GM13976 (cell line): Measurements from ENCODE around the gene HOXA10.

Experiments used
- DNase-seq: peaks from one replicate; pipeline ENCODE4 v3.0.0; 2012; ENCODE audit warnings: low spot score
- CTCF ChIP-seq: IDR thresholded peaks from 2 replicates; pipeline ENCODE4 v1.5.1; 2012; ENCODE audit warnings: borderline replicate concordance, mild to moderate bottlenecking; ENCODE audit not compliant: insufficient read depth; ENCODE audit errors: extremely low read depth, missing control alignments, control extremely low read depth
- in situ Hi-C: fragments of 300-500 bp; cut with MboI; formaldehyde crosslinking; loops from one replicate; pipeline ENCODE4 v1.12.0; 2022; ENCODE audit warnings: low sequenced_read_pairs, mixed read lengths, inconsistent platforms; ENCODE audit not compliant: unreplicated experiment

The HOXA10 gene

GRCh38 chr7:27200761-27201579 lies 26.9 kb upstream of the HOXA10 start:
- DNase-seq = no peak
- TF ChIP-seq CTCF = no peak
- in situ Hi-C loops = loop anchor here (10.0 to 25.0 kb wide), 2 partner anchors 384 to 586 kb away; no protein-coding TSS in a partner anchor

DNA sequence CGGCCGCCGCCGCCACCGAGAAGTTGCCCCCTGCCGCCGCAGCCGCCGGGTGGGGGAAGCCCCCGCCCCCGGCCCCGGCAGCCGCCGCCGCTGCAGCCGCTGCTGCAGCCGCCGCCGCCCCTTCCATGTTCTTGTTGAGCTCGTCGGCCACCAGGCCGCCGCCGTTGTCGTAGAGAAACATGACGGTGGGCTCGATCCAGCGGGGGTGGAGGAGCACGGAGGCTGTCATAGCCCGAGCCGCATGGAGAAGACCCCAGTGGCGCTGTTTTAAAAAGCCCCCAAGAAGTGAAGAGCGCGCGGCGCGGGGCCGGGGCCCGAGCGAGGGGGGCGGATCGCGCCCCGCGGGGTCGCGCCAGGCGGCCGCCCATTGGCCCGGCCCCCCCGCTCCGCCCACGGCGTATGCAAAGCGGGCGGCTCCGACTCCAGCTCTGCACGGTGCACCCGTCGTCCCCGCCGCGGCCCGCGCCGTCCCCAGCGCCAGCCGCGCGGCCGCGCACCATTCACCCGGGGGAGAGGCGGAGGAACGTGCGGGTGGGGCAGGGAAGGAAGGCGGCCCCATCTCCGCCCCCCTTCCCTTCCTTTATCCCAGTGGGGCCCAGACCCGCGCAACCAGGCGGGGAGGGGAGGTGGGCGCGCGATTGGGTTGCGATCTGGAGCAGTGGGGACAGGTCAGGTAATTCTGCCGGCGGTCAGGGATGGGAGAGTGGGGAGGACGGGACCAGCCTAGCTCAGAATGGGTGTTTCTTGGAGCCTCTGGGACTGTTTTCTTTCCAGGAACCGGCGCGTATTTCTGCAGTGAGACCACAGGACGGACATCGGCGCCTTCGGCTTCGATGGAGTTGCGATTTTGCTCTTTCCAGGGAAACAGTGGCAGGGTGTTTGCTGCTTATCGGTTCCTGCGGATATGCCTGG lies 26.0 kb upstream of the HOXA10 start, which contains the start of gene HOXA13:
Gene HOXA13, minus strand, starts transcription at position 243 of the 912 bp plus-strand sequence. Its CDS starts 14 bp downstream, at position 229.
- no peak for TF ChIP-seq CTCF
- no peak for DNase-seq
- in situ Hi-C loops = loop anchor here (10.0 to 25.0 kb wide), 4 partner anchors 45 to 725 kb away; partner anchors contain the start of gene EVX1

GRCh38 chr7:27198871-27199801 lies 25.0 kb upstream of the HOXA10 start:
- in situ Hi-C loops = loop anchor here (10.0 kb wide), 2 partner anchors 46 to 726 kb away; partner anchors contain the start of gene EVX1
- TF ChIP-seq CTCF = no peak
- DNase-seq = no peak

GRCh38 chr7:27198138-27198841 lies 24.2 kb upstream of the HOXA10 start:
- no peak for DNase-seq
- no peak for TF ChIP-seq CTCF
- in situ Hi-C loops = loop anchor here (10.0 kb wide), 2 partner anchors 47 to 727 kb away; partner anchors contain the start of gene EVX1

GRCh38 chr7:27197137-27198042 lies 23.3 kb upstream of the HOXA10 start:
- no peak for TF ChIP-seq CTCF
- in situ Hi-C loops = loop anchor here (10.0 kb wide), 2 partner anchors 47 to 727 kb away; partner anchors contain the start of gene EVX1
- DNase-seq = no peak
